Prostate gland (tissue), 2 donors: Measurements from ENCODE around the gene KLHDC7B.

ENCODE experiments used
- POLR2A ChIP-seq: fragments of 450-650 bp; IDR thresholded peaks from one replicate; pipeline ENCODE4 v1.6.1; 2016; ENCODE audit warnings: antibody characterized with exemption, mild to moderate bottlenecking
- TF ChIP-seq, protein P1 (sequence below), 4 experiments: fragments of 200-600 bp in 2 of 4; fragments of 450-650 bp in 2 of 4; sonication (generic) in 2 of 4; IDR thresholded peaks; 1 replicate in 3 of 4; 2 replicates in 1 of 4; pipeline ENCODE4 v1.5.1; 2016 to 2019; ENCODE audit warnings: antibody characterized with exemption in 4 of 4, mild to moderate bottlenecking in 2 of 4, moderate library complexity in 2 of 4

DNA sequence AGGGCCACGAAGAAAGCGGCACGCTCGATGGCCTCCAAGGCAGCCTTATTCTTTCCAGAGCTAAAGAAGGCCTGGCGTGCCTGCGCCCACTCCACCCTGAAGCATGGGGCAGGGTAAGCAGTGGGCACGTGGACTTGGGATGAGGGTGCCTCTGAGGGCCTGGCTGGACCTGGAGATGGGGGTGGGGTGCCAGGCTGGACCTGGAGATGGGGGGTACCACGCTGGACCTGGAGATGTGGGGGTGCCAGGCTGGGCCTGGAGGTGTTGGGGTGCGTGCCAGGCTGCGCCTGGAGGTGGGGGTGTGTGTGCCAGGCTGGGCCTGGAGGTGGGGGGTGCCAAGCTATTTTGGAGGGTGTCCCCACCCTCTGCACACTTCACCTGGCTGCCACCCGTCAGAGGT, 27.3 kb downstream of the KLHDC7B start:
- TF ChIP-seq, protein P1, sequence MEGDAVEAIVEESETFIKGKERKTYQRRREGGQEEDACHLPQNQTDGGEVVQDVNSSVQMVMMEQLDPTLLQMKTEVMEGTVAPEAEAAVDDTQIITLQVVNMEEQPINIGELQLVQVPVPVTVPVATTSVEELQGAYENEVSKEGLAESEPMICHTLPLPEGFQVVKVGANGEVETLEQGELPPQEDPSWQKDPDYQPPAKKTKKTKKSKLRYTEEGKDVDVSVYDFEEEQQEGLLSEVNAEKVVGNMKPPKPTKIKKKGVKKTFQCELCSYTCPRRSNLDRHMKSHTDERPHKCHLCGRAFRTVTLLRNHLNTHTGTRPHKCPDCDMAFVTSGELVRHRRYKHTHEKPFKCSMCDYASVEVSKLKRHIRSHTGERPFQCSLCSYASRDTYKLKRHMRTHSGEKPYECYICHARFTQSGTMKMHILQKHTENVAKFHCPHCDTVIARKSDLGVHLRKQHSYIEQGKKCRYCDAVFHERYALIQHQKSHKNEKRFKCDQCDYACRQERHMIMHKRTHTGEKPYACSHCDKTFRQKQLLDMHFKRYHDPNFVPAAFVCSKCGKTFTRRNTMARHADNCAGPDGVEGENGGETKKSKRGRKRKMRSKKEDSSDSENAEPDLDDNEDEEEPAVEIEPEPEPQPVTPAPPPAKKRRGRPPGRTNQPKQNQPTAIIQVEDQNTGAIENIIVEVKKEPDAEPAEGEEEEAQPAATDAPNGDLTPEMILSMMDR (IDR thresholded peaks at IDR 0.05), result no peak
- no peak for TF ChIP-seq POLR2A
